Stimulated activated CD8-positive, alpha-beta memory T cell treated with anti-CD3 and anti-CD28 coated beads, Interleukin-4, amount 100 ng/mL, for 4 hours (primary cell): ENCODE measurements around the gene UBE2L3.
"Not testable (repeated sequence)": the region's sequence is repeated elsewhere in the genome, so short reads cannot be mapped to it uniquely, and the experiment has no call there.

Source experiments
- DNase-seq, 2 donors: peaks; one replicate each; pipeline ENCODE4 v3.0.0-alpha.2; 2020; ENCODE audit warnings: low read depth in 2 of 2, low spot score in 1 of 2

UBE2L3 gene

GRCh38 chr22:21571679-21572078 lies 4.2 kb downstream of the UBE2L3 start:
- DNase-seq = no peak

GRCh38 chr22:21573293-21573734 lies 5.8 kb downstream of the UBE2L3 start:
- DNase-seq = no peak

DNA sequence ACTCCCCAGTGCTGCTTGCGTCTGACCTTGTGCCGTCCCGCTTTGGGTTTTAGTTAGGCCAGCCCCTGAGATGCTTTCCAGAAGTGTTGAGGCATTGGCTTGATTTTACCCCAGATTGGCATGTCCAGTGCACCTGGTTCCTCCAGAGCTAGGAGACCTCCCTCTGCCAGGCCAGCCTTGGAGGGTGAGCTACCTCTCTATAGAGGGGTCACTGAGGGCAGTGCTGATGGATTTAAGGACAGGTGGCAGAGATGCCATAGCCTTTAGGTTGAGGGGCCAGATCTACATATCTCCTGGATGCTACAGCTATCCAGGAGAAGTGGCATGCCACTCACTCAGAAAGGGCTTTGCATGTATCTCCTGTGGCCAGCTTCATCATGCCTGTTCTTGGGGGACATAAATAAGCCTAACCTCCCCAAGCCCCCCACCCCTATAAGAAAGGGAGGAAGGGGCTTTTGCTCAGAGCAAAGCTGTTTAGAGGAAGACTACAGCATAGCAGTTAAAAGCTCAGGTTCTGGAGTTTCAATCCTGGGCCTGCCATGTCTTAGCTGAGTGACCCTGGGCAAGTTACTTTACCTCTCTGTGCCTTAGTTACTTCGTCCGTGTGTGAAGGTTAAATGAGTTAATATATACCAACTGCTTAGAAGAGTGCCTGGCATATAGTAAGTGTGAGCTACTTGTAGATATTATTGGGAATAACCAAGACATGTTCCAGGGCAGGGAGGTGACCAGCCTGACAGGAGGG lies 6.4 kb downstream of the UBE2L3 start:
- DNase-seq = no peak

GRCh38 chr22:21579474-21579851 lies 11.9 kb downstream of the UBE2L3 start:
- no peak for DNase-seq

- not testable (repeated sequence) for DNase-seq
Observed at GRCh38 chr22:21580623-21581007, 13.1 kb downstream of the UBE2L3 start.

- not testable (repeated sequence) for DNase-seq
Observed at GRCh38 chr22:21581009-21581713, 13.6 kb downstream of the UBE2L3 start.

DNA sequence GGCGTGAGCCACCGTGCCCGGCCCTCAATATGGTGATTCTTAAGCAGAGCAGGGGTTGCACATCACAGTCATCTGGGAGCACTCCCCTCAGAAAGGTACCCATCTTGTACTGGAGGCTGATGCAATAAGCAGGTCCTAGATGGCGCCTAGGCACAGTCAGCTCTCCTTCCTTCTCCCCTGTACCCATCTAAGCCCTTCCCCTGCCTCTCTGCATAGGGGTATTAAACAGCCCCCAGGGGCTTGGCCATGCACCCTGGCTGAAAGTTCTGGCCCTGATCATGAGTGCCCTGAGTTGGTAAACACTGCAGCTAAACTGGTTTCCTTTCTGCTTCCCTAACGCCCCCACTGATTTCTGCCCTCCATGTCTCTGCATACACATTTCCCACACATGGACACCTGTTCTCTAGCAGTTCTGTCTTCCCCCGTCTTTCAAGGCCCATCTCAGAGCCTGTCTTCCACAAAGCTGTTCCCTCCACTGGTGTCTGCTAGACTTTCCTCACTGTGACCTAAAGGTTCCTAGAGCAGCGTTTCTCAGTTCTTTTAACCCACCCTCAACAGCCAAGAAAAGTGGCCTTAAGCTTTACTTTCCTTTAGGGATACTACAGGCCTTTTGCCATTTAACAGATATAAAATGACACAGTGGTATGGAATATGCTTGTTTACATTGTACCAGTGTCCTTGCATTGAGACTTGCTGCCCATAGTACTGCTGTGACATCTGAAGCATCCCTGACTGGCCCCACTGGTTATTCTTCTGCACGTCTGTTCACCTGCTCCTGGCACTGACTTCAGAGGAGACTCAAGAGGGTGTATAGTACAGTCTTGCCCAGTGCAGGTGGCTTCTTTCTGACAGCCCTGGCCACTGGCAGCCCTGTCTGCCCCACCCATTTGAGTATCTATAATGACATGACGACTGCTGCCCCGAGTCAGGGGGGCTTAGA lies 15.6 kb downstream of the UBE2L3 start:
- no peak for DNase-seq

DNA sequence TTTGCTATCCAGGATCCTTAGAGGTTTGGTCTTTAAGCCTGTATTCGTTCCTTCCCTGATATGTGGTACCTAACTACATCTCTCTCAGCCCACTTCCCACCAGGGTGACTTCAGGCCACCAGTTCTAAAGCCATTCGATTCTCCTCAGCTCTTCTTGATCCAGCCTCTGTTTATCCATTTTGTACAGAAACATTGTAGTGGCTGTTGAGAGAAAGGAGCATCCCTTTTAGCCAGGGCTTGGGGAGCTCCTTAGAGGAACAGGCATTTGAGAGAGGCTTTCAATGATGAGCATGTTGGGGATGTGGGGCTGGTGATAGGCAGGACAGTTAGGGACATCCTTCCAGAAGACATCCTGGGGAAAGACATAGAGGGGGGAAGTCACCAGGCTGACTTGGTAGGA lies 17.9 kb downstream of the UBE2L3 start:
- DNase-seq = no peak

- no peak for DNase-seq
Observed at GRCh38 chr22:21587803-21588611, 20.5 kb downstream of the UBE2L3 start.

- DNase-seq = no peak
Observed at GRCh38 chr22:21589396-21589795, 21.9 kb downstream of the UBE2L3 start.

- DNase-seq = no peak
Observed at GRCh38 chr22:21590809-21591641, 23.5 kb downstream of the UBE2L3 start.

- DNase-seq = no peak
Observed at GRCh38 chr22:21591695-21592094, 24.2 kb downstream of the UBE2L3 start.

DNA sequence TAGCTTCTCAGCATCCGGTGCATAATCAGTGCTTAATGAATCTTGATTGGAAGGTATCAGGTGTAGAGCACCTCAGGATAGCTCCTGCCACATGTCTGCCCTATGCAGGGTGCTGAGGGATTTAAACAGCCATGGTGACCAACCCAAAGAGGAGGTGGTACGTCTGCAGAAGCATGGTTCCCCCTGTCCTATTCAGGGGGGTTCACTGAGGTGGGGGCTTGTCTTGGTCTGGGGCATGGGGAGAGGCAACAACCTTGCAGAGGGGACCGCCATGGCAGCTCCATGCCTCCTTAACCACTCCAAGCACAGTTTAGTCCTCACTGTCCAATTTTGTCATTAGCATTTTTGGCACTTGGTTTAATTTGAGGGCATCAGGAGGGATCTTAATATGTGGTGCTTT lies 24.9 kb downstream of the UBE2L3 start:
- DNase-seq = no peak

DNA sequence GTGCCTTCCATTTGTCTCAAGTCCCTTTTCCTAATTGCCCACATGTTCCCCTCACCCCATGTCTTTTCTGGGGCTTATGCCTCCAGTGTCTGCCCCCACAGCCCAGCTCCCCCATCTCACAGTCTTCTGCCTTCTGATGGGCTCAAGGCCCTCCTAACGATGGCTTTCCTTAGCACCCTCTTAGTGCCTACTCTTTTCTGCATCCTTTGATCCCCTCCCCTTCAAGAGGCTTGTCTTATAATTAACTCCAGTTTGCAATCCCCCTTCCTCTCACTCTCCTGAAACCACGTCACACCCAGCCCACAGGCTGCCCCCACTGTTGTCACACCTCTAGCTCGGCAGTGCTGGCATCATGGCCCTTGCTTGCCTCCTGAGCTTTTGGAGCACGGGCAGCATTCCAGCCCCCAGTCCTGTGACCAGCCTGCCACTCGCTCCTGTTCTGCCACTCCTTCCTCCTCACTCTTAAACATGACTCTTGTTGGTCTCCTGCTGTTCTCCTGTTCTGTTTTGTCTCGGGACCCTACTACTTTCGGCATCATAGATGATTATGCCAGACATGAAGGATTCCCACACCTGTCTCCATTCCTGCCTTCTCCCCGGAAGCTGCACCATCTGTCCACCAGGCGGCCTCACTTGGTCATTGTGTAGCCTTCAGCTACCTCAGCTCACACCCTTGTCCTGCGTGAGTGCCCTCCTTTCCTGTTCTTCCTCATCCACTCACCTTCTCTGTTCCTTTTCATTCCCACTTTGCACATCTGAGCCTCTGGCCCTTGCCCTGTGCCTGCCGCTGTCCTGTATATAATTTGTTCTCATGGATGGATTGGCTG lies 26.1 kb downstream of the UBE2L3 start:
- no peak for DNase-seq

GRCh38 chr22:21594865-21595452 lies 27.4 kb downstream of the UBE2L3 start:
- DNase-seq = no peak

DNA sequence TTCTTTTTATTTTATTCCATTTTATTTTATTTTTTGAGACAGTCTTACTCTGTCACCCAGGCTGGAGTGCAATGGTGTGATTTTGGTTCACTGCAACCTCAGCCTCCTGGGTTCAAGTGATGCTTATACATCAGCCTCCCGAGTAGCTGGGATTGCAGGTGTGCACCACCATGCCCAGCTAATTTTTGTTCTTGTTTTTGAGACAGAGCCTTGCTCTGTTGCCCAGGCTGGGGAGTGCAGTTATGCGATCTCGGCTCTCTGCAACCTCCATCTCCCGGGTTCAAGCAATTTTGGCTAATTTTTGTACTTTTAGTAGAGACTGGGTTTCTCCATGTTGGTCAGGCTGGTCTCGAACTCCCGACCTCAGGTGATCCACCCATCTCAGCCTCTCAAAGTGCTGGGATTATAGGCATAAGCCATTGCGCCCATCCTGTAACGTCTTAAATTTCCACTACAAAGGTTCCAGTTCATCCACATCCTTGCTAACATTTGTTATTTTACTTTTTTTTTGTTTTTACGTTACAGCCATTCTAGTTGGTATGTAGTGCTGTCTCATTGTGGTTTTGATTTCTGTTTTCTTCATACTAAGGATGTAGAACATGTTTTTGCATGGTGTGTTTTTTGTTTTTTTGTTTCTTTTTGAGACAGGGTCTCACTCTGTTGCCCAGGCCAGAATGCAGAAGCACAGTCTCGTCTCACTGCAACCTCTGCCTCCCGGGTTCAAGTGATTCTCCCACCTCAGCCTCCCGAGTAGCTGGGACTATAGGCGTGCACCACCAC lies 29.0 kb downstream of the UBE2L3 start:
- DNase-seq = not testable (repeated sequence)

DNA sequence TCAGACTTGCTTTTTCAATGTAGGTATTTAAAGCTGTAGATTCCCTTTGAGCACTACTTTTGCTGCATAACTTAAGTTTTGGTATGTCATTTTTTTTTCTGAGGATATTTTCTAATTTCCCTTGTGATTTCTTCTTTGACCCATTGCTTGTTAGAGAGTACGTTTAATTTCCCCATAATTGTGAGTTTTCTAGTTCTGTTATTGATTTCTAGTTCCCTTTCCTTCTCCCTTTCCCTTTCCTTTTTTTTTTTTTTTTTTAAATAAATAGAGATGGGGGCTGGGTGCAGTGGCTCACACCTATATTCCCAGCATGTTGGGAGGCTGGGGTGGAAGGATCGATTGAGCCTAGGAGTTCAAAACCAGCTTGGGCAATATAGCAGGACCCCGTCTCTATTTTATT lies 30.8 kb downstream of the UBE2L3 start:
- DNase-seq = no peak
